CD4-positive, alpha-beta memory T cell (primary cell): ENCODE results near the gene PHACTR3. TPM values are rescaled to one million over a fixed set of nuclear protein-coding genes. Genes with fewer than 3 reads are reported as not detected.

Experiments used
- CTCF ChIA-PET: fragments of 350-600 bp; sonication (Branson Sonifier 250); formaldehyde crosslinking; loops from one replicate; lab custom pipeline; 2021; ENCODE audit warnings: inconsistent platforms; ENCODE audit not compliant: partially characterized antibody; lab: Charles Lee
- POLR2A ChIA-PET: fragments of 350-600 bp; sonication (Branson Sonifier 250); formaldehyde crosslinking; loops from one replicate; lab custom pipeline; 2021; ENCODE audit not compliant: partially characterized antibody; lab: Charles Lee
- DNase-seq, 5 donors: peaks; one replicate each; pipeline versions ENCODE4 v3.0.0 to v3.0.0-alpha.2; 2020 to 2022; ENCODE audit warnings: mixed read lengths in 1 of 5
- H3K27ac ChIP-seq: one replicate; pipeline ENCODE4 v1.7.0; 2013; ENCODE audit warnings: low read depth, low read length
- H3K27me3 ChIP-seq: 2 replicates; pipeline ENCODE4 v1.7.0; 2013; ENCODE audit warnings: mild to moderate bottlenecking, low read length, moderate library complexity; ENCODE audit not compliant: insufficient read depth
- H3K36me3 ChIP-seq: 2 replicates; pipeline ENCODE4 v1.7.0; 2013; ENCODE audit warnings: mild to moderate bottlenecking, low read length, moderate library complexity; ENCODE audit not compliant: insufficient read depth
- H3K4me1 ChIP-seq: 2 replicates; pipeline ENCODE4 v1.7.0; 2013; ENCODE audit warnings: mild to moderate bottlenecking, low read length, moderate library complexity; ENCODE audit not compliant: insufficient read depth
- H3K4me3 ChIP-seq, 2 donors: one replicate each; pipeline ENCODE4 v1.7.0; 2013; ENCODE audit warnings: low read length in 2 of 2, mild to moderate bottlenecking in 1 of 2
- H3K9me3 ChIP-seq, 2 donors: one replicate each; pipeline ENCODE4 v1.7.0; 2013; ENCODE audit warnings: low read length in 2 of 2, control low read depth in 1 of 2; ENCODE audit not compliant: control insufficient read depth in 1 of 2
- H3K27ac Mint-ChIP-seq, 7 donors: one replicate each; pipeline ENCODE4 v1.8.0; 2020 to 2021; ENCODE audit warnings: mixed read lengths in 7 of 7, mild to moderate bottlenecking in 6 of 7, inconsistent platforms in 3 of 7, moderate library complexity in 3 of 7
- H3K27me3 Mint-ChIP-seq, 2 donors: one replicate each; pipeline ENCODE4 v1.8.0; 2020 to 2021; ENCODE audit warnings: mixed read lengths in 2 of 2
- H3K36me3 Mint-ChIP-seq, 2 donors: one replicate each; pipeline ENCODE4 v1.8.0; 2020 to 2021; ENCODE audit warnings: mixed read lengths in 2 of 2, inconsistent platforms in 1 of 2, mild to moderate bottlenecking in 1 of 2
- H3K4me1 Mint-ChIP-seq, 4 donors: one replicate each; pipeline ENCODE4 v1.8.0; 2020 to 2021; ENCODE audit warnings: mixed read lengths in 4 of 4, mild to moderate bottlenecking in 1 of 4
- H3K4me3 Mint-ChIP-seq, 8 donors: one replicate each; pipeline ENCODE4 v1.8.0; 2020 to 2021; ENCODE audit warnings: mixed read lengths in 8 of 8, mild to moderate bottlenecking in 7 of 8, moderate library complexity in 6 of 8, inconsistent platforms in 3 of 8
- H3K9me3 Mint-ChIP-seq, 8 donors: one replicate each; pipeline ENCODE4 v1.8.0; 2020 to 2021; ENCODE audit warnings: mixed read lengths in 8 of 8, mild to moderate bottlenecking in 5 of 8, inconsistent platforms in 3 of 8, moderate library complexity in 1 of 8
- intact Hi-C: fragments of 100-400 bp; cut with micrococcal nuclease; formaldehyde crosslinking; loops from one replicate; pipeline ENCODE4 v1.15.1; 2023
- polyA plus RNA-seq, 2 donors: library from polyadenylated mRNA; unstranded; fragments of 300-500 nt; fragmentation: Illumina TruSeq; gene quantifications; one replicate each; pipeline ENCODE4 v1.2.3, GENCODE V29; 2021
- total RNA-seq, 2 experiments: library from RNA; stranded (reverse); gene quantifications; one replicate each; pipeline ENCODE4 v1.2.3, GENCODE V29; 2021

The PHACTR3 gene
- total and polyA plus RNA-seq, 4 experiments from 2014 or later, result not detected

DNA sequence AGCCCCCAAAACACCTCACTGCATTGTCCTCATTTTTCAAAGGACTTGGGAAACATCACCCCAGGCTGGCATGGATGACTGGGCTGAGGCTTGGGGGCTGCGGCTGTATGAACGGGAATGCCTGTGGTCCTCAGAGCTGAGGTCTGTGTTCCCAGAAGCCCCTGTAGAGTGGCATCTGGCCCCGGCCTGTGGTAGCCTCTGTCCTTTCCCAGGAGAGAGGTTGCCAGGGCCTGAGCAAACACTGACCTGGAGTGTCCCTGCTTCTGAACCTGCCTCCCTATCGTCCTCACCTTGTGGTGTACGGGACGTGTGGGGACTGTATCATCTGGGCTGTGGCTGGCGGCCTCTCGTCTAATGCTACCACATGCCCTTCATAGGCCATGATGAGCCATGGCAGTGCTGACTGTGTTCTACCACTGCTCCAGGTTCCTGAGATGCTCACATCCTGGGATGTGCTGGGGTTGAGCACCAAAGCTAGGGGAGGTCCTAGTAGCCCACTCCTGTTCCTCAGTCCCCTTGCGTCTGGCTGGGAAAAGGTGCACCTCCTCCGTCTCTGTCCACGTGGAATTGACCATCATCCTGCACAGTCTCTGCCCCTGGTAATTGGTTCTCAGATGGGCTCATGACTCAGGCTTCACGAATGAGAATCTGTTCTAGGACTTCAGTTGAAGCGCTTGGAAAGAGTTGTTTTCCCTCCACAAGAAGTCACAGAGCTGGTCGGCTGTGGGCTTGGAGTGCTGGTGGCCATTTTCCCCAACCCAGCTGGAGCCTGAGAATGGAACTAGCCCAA is 27.6 kb downstream of the PHACTR3 start:
- Mint-ChIP-seq H3K27me3 (peaks cover 3 to 20% of the 10 kb centered on the region in 2 donors), H3K36me3 (no peaks in the 10 kb centered on the region), H3K4me1 (no peaks in the 10 kb centered on the region), H3K27ac (no peak overlapping the region), H3K4me3 (no peak overlapping the region), H3K9me3 (peaks cover 0 to 1% (median 0%) of the 10 kb centered on the region in 8 donors)
- Histone ChIP-seq H3K4me1 (no peaks in the 10 kb centered on the region), H3K36me3 (no peaks in the 10 kb centered on the region), H3K27ac (no peak overlapping the region), H3K27me3 (no peaks in the 10 kb centered on the region), H3K9me3 (no peaks in the 10 kb centered on the region), H3K4me3 (no peak overlapping the region)
- POLR2A ChIA-PET, result no interaction called here
- no peak for DNase-seq
- CTCF ChIA-PET, result no interaction called here
- intact Hi-C loops, result no loop called here

- Mint-ChIP-seq H3K4me3 (peak overlapping the region in 1 of 8 donors; percentile 48), H3K9me3 (peaks cover 0 to 1% (median 0%) of the 10 kb centered on the region in 8 donors), H3K27me3 (peaks cover 3 to 17% of the 10 kb centered on the region in 2 donors), H3K36me3 (no peaks in the 10 kb centered on the region), H3K27ac (no peak overlapping the region), H3K4me1 (no peaks in the 10 kb centered on the region)
- Histone ChIP-seq H3K36me3 (no peaks in the 10 kb centered on the region), H3K9me3 (no peaks in the 10 kb centered on the region), H3K27me3 (no peaks in the 10 kb centered on the region), H3K4me1 (no peaks in the 10 kb centered on the region), H3K27ac (no peak overlapping the region), H3K4me3 (no peak overlapping the region)
- ChIA-PET CTCF (no interaction called here), POLR2A (no interaction called here)
- intact Hi-C loops, result no loop called here
- DNase-seq, result no peak
Measured at GRCh38 chr20:59632541-59633113, 28.3 kb downstream of the PHACTR3 start.

DNA sequence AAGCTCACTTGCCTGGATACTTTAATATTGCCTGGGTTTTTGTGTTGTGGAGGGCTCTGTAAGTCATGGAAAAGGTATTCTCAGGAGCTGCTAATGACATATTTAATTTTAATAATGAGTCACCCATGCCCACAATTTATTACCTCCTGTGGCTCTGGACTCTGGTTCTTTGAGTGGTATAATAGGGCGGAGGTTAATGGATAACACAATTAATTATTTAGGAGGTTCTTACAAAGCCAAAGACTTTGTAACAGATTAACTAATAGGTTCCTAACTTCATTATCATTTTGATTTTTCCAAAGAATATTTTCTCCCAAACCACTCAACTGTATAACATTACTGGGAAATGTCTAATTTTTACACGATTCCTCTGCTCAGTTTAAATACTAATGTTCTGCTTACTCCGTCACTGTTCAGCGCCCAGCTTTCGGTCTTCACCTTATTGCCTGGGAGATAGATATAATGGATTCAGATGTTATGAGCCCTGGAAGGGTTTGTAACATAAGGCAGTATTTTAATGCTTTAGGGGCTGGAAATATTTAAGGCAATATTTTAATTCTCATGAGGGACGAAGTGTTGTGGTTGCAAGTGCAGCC is 29.4 kb downstream of the PHACTR3 start:
- peaks cover 3 to 16% of the 10 kb centered on the region in 2 donors for H3K27me3 Mint-ChIP-seq
- CTCF ChIA-PET, result no interaction called here
- H3K27ac ChIP-seq, result no peak overlapping the region
- no peak overlapping the region for H3K27ac Mint-ChIP-seq
- no peaks in the 10 kb centered on the region for H3K4me1 Mint-ChIP-seq
- H3K4me3 Mint-ChIP-seq, result no peak overlapping the region
- no peaks in the 10 kb centered on the region for H3K9me3 ChIP-seq
- no peaks in the 10 kb centered on the region for H3K36me3 ChIP-seq
- peaks cover 0 to 6% (median 0%) of the 10 kb centered on the region in 8 donors for H3K9me3 Mint-ChIP-seq
- H3K27me3 ChIP-seq, result no peaks in the 10 kb centered on the region
- H3K36me3 Mint-ChIP-seq, result no peaks in the 10 kb centered on the region
- intact Hi-C loops, result no loop called here
- H3K4me1 ChIP-seq, result no peaks in the 10 kb centered on the region
- POLR2A ChIA-PET, result no interaction called here
- DNase-seq, result no peak
- H3K4me3 ChIP-seq, result no peak overlapping the region

- no peak for DNase-seq
Measured at GRCh38 chr20:59634435-59635005, 30.2 kb downstream of the PHACTR3 start.

DNA sequence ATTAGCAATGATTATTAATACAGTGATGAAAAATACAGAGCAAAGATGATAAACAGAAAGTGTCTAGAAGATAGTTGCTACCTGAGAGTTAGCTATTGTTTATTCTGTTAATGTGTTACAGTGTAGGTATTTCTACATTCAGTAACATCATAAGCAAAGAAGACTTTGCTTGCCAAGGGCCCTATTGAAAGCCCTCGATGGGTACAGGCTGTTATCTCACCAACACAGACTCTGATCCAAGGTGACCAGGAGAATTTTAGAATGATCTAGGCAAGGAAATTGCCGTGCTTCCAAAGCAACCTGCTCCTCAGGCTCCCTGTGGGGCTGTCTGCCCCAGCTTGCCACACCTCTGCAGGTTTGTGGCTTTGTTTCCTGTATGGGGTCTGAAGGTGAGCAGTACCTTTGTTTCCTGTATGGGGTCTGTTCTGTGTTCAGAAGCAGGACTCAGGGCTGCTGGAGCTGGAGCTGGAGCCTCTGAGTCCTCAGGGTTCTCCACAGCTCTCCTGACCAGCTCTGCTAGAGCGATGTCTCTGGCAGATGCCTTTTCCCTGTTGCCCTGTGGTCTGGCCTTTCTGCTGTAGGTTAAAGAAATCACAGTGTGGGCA is 32.5 kb downstream of the PHACTR3 start:
- no peak overlapping the region for H3K27ac Mint-ChIP-seq
- H3K9me3 ChIP-seq, result no peaks in the 10 kb centered on the region
- no peak overlapping the region for H3K4me3 ChIP-seq
- intact Hi-C loops, result no loop called here
- DNase-seq, result no peak
- ChIA-PET CTCF (interaction anchor here (1.9 kb wide), 1 partner anchor 10 kb away, joined by 4 read pairs; no protein-coding TSS in a partner anchor), POLR2A (interaction anchor here (0.6 kb wide), 1 partner anchor 121 kb away, joined by 3 read pairs; no protein-coding TSS in a partner anchor)
- no peak overlapping the region for H3K27ac ChIP-seq
- no peaks in the 10 kb centered on the region for H3K36me3 ChIP-seq
- H3K4me1 ChIP-seq, result no peaks in the 10 kb centered on the region
- H3K27me3 Mint-ChIP-seq, result peaks cover 0 to 11% of the 10 kb centered on the region in 2 donors
- H3K4me3 Mint-ChIP-seq, result no peak overlapping the region
- no peaks in the 10 kb centered on the region for H3K27me3 ChIP-seq
- no peaks in the 10 kb centered on the region for H3K4me1 Mint-ChIP-seq
- no peaks in the 10 kb centered on the region for H3K36me3 Mint-ChIP-seq
- H3K9me3 Mint-ChIP-seq, result peaks cover 0 to 8% (median 0%) of the 10 kb centered on the region in 8 donors

More at GRCh38 chr20:59634435-59635005, 30.2 kb downstream of the PHACTR3 start:
- Histone ChIP-seq H3K27ac (no peak overlapping the region), H3K27me3 (no peaks in the 10 kb centered on the region), H3K36me3 (no peaks in the 10 kb centered on the region), H3K9me3 (no peaks in the 10 kb centered on the region), H3K4me1 (no peaks in the 10 kb centered on the region), H3K4me3 (no peak overlapping the region)
- Mint-ChIP-seq H3K9me3 (peaks cover 0 to 6% (median 0%) of the 10 kb centered on the region in 8 donors), H3K27ac (no peak overlapping the region), H3K36me3 (no peaks in the 10 kb centered on the region), H3K27me3 (peaks cover 3 to 16% of the 10 kb centered on the region in 2 donors), H3K4me3 (no peak overlapping the region), H3K4me1 (no peaks in the 10 kb centered on the region)
- ChIA-PET POLR2A (no interaction called here), CTCF (no interaction called here)
- intact Hi-C loops, result no loop called here

DNA sequence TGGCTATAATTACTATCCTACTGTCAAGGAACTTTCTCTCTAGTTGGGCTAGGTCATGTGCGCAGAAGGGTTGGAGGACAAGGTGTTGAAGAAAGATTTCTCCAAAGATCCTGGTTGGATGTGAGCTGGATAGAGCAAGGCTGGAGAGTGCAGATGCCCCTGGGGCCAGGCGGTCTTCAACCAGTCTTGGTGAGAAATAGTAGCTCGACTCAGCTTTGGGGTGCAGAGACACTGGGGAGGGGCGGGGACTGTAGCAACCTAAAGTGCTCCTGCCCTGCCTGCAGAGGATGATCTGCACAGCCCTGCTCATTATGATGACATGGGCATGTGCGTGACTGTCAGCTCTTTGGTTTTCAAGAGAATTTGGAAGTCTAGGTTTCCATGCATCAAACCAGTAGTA is 35.9 kb downstream of the PHACTR3 start:
- Mint-ChIP-seq H3K36me3 (no peaks in the 10 kb centered on the region), H3K4me1 (no peaks in the 10 kb centered on the region)

More for the DNA sequence above, 35.9 kb downstream of the PHACTR3 start:
- ChIA-PET POLR2A (no interaction called here), CTCF (no interaction called here)
- Mint-ChIP-seq H3K9me3 (peaks cover 0 to 7% (median 0%) of the 10 kb centered on the region in 8 donors), H3K4me3 (no peak overlapping the region), H3K27me3 (peaks cover 0 to 9% of the 10 kb centered on the region in 2 donors), H3K27ac (no peak overlapping the region)
- Histone ChIP-seq H3K9me3 (no peaks in the 10 kb centered on the region), H3K36me3 (no peaks in the 10 kb centered on the region), H3K27ac (no peak overlapping the region), H3K4me1 (no peaks in the 10 kb centered on the region), H3K4me3 (no peak overlapping the region), H3K27me3 (no peaks in the 10 kb centered on the region)
- intact Hi-C loops, result no loop called here
- no peak for DNase-seq
